Measurements from ENCODE around the gene TMEM140.
"Not testable (repeated sequence)": the region's sequence is repeated elsewhere in the genome, so short reads cannot be mapped to it uniquely, and the experiment has no call there.

TMEM140 gene

DNA sequence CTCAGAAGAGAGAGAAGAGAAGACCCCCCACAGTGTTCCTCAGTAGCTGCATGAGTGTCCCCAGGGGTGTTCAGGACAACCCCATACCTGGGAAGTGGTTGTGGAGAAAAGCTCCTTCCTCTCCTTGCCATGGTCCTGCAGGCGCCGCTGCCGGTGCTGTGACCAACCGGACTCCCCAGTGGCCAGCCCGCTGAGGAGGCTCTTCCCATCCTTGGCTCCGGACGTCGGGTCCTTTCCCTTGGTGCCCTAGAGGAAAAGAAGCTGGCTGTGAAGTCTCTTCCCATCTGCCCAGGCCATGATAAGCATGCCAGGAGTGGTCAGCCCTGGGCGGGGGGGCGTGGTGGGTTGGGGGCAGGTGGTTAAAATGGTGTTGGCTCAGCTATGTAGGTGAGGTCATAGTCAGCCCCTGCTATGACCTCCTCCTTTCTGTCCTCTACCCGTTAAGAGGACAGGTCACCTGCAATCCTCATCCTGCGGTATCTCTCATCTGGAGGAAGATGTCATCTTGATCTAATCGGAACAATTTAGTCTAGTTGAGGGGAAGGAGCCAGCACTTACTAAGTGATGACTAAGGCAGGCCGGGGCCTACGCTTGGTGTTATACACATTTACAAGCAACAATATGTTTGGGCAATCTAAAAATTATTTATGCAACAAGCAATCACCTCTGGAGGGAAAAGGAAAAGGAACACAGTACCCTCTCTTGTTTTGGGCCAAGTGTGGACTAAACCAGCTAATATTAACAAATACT is 50.2 kb downstream of the TMEM140 start:
- DNase-seq: no peak

DNA sequence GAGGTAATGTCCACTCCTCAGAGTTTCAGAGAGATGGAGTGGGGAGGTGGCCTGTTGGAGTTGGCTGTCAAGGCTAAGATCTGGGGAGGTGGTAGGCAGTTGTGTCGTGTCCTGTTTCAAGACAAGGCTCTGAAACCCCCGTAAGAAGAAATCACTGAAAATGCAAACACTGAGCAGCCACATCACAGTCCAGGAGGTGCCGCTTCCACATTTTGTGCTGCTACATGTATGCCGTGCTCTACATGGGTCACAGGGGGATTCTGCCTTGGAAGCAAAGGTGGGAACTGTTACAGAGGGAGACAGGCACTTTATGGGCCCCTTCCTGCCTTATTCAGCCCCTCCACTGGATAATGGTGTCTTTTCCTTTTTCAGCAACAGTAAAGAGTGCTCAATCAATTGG is 51.6 kb downstream of the TMEM140 start:
- DNase-seq: no peak

GRCh38 chr7:135200821-135201331 is 53.0 kb downstream of the TMEM140 start:
- no peak for DNase-seq

- DNase-seq: no peak
These were observed 53.5 kb downstream of the TMEM140 start for GRCh38 chr7:135201350-135201749.

- no peak for DNase-seq
These were observed 56.5 kb downstream of the TMEM140 start for GRCh38 chr7:135204341-135204749.

GRCh38 chr7:135204876-135205275 is 57.0 kb downstream of the TMEM140 start:
- DNase-seq: no peak

DNA sequence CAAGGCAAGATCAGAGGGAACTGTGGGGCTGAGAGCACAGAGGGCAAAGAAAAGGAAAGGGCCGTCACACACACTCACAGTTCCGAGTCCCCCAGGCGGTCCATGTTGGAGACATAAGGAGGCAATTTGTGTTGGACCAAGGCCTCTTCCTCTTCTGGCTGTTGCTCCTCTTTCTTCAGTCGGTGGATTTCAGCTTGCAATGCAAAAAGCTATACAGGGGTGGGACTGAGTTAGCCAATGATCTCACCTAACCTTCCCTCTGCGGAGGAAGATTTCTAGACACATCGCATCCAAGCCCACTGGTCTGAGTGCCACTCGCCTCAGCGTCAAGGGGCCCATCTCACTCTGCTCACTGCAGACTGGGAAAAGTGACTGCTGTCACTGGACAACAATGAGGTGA is 58.0 kb downstream of the TMEM140 start:
- DNase-seq: no peak

DNA sequence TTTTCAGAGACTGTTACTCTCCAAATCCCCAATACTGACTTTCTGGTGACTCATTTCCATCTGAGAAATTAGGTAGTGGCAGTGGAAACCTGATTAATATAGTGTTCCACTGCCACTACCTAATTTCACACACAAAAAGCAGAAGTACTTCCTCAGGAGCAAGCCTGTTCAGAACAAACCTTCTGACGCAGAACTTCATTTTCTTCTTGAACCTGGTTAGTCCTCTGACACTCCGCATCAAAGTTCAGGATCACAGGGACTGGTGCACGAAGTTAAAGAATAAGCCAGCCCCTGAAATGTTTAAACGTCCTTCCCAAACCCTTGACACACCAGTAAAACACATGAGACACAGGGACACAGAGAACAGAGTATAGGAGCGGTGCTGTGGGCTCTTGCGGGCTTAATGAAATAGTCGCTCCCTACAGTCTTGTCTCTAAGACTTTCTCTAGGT is 59.1 kb downstream of the TMEM140 start:
- no peak for DNase-seq

GRCh38 chr7:135207406-135208101 is 59.7 kb downstream of the TMEM140 start:
- DNase-seq: no peak

GRCh38 chr7:135208102-135208793 is 60.4 kb downstream of the TMEM140 start:
- DNase-seq: no peak

DNA sequence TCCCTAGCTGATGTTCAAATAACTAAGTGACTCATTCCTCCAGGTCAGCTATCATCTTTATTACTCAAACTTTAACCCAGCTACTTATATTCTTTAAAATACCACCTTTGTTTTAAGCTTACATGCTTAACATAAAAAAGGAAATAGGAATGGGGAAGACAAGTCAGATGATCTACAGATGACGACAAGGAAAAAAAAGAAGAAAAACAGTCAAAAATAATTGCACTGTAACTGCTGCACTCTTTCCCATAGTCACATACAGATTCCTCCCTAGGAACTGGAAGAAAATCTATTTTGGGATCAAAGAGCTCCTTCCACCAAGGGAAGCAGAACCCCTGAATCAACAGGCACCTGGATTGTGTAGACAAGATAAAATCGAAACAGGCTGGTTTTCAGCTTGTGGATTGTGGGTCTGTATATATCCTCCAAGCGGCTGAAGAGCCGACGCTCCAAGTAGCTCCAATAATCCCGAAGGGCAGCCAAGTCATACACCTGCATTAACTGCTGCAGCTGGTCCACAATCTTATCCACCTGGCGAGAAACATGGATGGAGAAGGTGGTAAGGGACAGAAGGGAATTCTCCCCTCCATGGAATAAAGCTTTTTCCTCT is 61.5 kb downstream of the TMEM140 start:
- DNase-seq: no peak

GRCh38 chr7:135210888-135211178 is 63.0 kb downstream of the TMEM140 start:
- DNase-seq: no peak

DNA sequence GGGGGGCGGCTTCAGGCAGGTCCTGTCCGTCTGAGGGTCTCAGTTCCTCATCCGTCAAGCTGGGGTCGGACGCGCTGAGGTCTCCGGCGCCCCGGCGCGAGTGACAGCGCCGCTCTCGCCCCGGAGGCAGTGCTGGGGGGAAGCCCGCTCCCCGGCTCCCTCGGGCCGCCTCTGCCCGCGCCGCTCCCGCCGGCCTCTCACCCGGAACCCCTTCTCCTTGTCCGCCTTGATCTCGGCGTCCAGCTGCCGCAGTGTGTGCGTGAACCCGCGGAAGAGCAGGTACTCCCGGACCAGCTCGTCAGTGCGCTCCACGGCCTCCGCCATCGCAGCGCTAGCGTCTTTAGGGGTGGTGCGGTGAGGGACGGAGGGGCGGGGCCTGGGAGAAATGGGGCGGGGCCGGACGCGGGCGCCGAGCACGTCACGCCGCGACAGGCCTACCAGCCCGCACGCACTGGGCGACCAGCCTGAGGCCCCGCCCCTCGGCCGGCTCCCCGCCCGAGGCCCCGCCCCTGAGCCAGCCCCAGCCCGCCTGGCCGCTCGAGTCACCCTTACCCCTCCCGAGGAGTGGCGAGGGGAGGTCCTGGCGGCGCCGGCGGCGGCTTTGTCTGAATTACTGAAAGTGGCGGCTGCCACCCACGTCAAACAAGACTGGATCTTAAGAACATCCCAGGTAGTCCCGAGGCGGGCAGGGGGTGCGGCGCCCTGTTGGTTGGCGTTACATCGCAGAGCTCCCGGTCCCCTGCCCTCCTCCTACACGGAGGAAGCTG is 63.5 kb downstream of the TMEM140 start, which contains the start of gene WDR91:
Gene WDR91, minus strand, starts transcription at position 348 of the 767 bp plus-strand sequence. Its CDS starts 24 bp downstream, at position 324.
- peak; percentile 59 for DNase-seq

DNA sequence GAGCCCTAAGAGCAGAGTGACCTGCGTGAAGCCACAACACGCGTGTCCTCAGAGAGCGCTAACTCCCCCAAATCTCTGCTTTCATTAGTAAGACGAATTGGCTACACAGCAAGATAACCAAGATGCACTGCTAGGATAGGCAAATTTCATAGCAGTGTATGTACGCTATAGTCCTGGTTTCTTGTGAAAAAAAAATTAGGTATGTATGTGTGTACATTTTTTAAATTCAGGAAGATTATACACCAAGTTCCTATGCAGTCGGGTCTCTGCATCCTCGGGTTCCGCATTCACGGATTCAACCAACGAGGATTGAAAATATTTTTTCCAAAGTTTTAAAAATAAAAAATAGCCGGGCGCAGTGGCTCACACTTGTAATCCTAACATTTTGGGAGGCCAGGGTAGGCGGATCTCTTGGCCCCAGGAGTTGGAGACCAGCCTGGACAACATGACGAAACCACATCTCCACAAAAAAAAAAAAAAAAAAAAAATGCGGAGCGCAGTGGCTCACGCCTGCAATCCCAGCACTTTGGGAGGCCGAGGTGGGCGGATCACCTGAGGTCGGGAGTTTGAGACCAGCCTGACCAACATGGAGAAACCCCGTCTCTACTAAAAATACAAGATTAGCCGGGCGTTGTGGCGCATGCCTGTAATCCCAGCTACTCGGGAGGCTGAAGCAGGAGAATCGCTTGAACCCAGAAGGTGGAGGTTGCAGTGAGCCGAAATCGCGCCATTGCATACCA is 64.2 kb downstream of the TMEM140 start:
- DNase-seq: not testable (repeated sequence)

DNA sequence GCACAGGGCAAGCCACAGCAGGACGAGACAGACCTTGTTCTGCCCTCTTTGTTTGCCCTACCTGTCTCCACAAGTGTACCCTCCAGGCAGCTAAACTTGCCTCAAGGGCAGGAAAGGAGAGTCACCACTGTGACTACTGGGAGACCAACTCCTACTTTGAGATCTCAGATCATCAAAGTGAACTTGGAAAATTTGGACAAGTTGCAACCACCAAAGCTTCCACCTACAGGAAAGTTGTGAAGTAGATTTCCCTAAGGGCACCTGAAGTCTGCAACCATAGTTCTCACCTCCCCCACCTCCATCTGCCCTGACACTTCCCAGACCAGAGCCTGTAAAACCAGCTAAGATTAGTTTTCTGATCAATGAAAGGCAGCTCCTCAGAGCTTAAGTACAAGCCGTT is 66.0 kb downstream of the TMEM140 start:
- no peak for DNase-seq

DNA sequence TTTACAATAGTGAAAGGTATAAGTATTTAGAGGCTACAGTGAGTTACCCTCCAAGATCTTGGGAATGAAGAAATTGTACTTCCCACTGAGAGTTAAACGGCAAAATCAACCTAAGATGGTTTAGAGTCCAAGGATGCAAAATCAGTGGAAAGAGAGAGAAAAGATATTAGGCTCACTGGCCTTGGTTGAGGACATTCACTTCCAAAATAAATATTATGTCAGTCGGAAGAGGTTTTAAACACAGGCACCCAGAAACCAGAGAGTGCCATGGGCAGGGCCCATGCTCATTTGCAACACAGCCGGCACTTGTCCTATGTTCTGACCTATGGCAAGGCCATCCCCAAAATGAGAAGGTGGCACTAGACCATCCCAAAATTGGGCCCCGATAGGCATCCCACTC is 67.3 kb downstream of the TMEM140 start:
- DNase-seq: no peak

GRCh38 chr7:135215698-135216097 is 67.8 kb downstream of the TMEM140 start:
- DNase-seq: no peak

Data from NCI-H2081 treated with DMSO at 0.1 percent for 48 hours (cell line).